Amniotic epithelial cell (primary cell): ENCODE data around the gene ZFYVE9.

Source experiments
- DNase-seq: peaks from one replicate; pipeline ENCODE4 v3.0.0-alpha.2; 2010; ENCODE audit warnings: low read depth

ZFYVE9 gene

DNA sequence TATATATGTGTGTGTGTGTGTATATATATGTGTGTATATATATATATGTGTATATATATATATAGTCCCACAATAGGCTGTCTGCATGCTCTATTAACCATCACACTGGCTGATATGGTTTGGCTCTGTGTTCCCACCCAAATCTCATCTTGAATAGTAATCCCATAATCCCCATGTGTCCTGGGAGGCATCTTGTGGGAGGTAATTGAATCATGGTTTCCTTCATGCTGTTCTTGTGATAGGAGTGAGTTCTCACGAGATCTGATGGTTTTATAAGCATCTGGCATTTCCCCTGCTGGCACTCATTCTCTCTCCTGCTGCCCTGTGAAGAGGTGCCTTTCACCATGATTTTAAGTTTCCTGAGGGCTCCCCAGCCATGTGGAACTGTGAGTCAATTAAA is 228.0 kb downstream of the ZFYVE9 start:
- DNase-seq: peak; percentile 25

DNA sequence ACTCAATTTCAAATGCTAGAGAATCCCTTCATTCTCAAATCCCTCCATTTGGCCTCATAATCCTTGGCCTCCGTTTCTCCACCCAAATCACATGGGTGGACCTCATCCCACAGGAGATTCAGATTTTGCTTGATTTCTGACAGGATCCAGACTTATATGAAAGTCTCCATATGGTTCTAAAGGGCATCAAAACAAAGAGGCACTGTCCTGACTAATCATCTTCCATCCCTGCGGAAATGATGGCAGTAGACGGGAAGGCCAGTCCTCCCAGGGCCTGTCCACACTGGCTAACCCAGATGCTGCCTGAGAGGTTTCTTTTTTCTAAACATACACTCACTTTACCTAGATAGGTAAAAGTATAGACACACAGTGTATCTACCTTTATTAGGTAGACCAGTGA is 243.5 kb downstream of the ZFYVE9 start:
- no peak for DNase-seq

DNA sequence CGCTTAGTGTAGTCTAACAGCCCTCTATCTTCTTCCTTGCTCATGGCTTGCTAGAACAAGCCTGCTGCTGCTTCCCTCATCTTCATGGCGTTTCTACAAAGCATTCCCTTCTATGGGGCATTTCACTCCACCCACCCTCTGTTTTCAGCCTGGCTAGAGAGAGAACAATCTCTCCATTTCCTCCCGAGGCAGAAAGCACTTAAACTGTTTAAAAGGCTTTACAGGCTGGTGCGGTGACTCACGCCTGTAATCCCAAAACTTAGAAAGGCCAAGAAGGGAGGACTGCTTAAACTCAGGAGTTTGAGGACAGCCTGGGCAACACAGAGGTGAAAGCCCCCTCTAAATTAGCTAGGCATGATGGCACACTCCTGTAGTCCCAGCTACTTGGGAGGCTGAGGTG is 244.6 kb downstream of the ZFYVE9 start:
- DNase-seq: no peak

DNA sequence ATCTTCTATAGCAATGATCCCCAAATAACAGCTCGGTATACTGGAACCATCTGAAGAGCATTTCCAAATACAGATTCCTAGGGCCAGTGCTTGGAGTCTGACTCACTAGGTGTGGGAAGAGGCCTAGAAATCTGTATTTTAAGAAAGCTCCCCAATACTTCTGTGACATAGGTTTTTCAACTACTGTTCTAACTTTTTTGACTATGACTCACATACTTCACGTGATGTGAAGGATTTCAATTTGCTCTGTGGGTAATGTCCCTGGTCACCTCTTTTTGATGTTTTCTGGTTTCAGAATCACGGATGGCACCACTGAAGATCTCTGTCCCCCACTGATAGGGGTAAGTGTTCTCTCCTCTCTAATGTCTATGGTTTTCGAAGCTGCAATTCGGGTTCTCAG is 251.3 kb downstream of the ZFYVE9 start:
- DNase-seq: no peak
